ENCODE measurements around the gene ZCCHC17.

ZCCHC17 gene

DNA sequence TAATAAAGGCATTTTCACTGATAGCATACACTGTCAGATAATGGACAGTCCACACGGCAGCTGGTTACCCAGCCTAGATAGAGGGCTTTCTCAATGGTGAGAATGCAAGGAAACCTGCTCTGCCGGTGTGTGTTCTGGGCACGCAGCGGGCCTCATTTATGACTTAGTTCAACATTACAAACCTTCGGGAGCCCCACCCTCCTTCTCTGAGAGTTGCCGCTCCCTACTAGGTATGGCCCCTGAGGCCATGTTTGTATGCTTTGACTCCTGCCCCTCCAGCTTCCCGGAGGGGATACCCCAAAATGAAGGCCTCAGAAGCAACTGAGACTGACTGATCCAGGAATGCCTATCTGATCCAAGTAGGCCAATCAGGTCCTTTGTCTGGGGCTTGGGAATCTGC, 93.2 kb downstream of the ZCCHC17 start:
- no peak for DNase-seq (ENCODE audit: low read depth, low spot score)

DNA sequence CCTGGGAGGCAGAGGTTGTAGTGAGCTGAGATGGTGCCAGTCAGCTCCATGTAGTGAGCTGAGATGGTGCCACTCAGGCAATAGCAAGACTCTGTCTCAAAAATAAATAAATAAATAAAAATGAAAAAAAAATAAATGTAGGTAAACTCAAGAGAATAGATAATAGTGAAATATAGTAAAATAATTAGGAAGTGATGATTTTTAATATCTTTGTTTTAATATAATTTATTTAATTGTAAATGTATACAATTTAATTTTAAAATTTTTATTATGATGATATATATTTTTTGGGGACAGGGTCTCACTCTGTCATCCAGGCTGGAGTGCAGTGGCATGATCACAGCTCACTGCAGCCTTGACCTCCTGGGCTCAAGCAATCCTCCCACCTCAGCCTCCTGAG, 96.6 kb downstream of the ZCCHC17 start:
- DNase-seq (ENCODE audit: low read depth, low spot score): no peak

- peak; percentile 40 for DNase-seq (ENCODE audit: low read depth, low spot score)
These were observed 97.9 kb downstream of the ZCCHC17 start for GRCh38 chr1:31394584-31395193.

GRCh38 chr1:31396633-31397351, 100.0 kb downstream of the ZCCHC17 start:
- DNase-seq (ENCODE audit: low read depth, low spot score): no peak

DNA sequence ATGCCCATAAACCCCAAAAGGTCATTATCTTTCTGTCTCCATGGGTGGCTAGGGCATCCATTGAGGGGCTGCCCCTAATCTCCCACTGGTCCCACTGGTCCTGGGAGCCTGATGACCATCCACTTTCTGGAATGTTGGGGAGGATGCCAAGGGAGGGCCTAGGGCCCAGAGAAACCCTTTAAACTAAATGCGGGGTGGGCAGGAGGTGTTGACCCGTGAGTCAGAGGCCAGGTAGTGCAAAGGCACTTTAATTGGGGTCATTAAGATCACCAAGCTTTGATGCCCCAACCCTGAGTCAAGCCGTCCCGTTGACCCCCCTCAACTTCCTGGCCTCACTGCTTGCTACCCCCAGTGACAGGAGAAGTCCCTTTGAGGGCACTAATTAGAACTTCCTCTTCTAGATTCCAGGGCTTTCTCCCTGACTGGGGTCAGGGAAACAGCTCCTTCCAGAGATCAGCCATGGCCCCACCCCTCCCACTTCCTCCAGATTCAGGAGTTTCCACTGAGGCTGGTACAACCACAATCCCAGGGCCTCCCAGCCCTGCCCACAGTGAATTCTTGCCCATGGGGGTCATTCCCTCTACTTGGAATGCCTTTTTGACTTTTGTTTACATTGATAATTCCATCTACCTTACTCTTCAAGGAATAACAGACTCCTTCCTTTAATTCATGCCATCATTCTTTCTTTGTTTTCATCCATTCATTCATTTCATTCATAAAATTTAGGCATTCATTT, 100.7 kb downstream of the ZCCHC17 start:
- DNase-seq (ENCODE audit: low read depth, low spot score): no peak

- no peak for DNase-seq (ENCODE audit: low read depth, low spot score)
These were observed 101.4 kb downstream of the ZCCHC17 start for GRCh38 chr1:31398246-31398645.

DNA sequence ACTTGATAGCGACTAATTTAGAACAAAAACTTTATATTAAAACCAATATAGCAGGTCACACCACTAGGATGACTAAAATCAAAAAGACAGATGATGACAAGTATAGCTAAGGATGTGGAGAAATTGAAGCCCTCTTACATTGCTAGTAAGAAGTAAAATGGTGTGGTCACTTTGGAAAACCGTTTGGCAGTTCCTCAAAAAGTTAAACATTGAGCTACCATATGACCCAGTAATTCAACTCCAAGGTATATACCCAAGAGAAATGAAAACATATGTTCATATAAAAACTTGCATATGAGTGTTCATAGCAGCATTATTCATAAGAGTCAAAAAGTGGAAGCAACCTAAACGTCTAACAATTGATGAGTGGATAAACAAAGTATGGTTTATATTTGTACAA, 103.1 kb downstream of the ZCCHC17 start:
- DNase-seq (ENCODE audit: low read depth, low spot score): no peak

DNA sequence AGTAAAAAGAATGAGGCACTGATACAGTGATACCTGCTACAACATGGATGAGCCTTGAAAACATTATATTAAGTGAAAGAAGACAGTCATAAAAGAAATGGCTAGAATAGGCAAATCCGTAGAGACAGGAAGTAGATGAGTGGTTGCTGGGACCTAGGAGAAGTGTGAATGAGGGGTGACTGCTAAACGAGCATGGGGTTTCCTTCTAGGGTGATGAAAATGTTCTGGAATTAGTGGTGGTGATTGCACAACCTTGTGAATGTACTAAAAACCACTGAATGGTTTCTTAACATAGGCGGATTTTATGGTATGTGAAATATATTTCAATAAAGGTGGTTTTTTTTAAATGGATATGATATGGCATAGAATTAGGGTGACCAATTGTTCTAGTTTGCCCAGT, 103.6 kb downstream of the ZCCHC17 start:
- no peak for DNase-seq (ENCODE audit: low read depth, low spot score)

GRCh38 chr1:31401241-31401640, 104.4 kb downstream of the ZCCHC17 start:
- no peak for DNase-seq (ENCODE audit: low read depth, low spot score)

GRCh38 chr1:31405578-31406245, 108.9 kb downstream of the ZCCHC17 start:
- DNase-seq (ENCODE audit: low read depth, low spot score): no peak

- DNase-seq (ENCODE audit: low read depth, low spot score): no peak
These were observed 110.3 kb downstream of the ZCCHC17 start for GRCh38 chr1:31407029-31407626.

- DNase-seq (ENCODE audit: low read depth, low spot score): no peak
These were observed 112.0 kb downstream of the ZCCHC17 start for GRCh38 chr1:31408788-31409318.

DNA sequence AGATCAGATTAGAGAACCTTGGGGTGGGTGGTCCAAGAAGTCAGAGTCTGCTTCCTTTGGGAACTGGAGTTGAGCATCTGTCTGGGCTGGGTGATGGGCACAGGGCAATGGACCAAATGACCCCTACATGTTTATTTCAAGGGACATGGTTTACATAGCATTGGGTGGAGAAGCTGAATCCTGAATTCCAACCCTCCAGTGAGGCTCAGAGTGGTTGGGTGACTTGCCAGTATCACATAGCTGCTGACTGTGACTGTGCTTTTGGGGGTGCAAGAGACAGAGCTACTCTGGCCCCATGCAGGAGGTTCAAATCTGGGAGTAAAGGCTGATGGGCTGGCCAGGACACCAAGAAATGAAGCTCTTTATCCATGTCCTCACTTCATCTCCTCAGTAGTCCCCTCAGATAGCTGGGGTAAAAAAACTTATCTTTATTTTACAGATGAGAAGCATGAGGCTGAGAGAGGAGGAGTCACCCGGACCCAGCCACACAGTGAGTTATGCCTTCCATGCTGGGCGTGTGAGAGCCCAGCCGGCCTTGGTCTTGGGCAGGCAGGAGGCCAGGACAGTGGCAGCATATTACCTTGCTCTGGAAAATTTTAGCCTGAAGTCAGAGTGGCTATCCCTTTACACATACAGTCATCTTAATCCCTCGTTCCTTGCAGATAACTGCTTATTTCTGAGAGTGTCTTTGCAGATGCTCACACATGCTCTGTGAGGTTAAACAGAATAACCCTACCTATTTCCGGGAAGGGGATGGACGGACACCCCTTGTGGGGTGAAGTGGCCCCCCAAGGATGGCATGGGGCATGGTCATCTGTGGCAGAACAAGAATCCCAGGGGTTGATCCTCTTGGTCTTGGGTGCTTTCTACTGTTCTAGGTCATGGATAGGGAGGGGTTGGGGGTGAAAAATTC, 113.4 kb downstream of the ZCCHC17 start:
- DNase-seq (ENCODE audit: low read depth, low spot score): no peak

DNA sequence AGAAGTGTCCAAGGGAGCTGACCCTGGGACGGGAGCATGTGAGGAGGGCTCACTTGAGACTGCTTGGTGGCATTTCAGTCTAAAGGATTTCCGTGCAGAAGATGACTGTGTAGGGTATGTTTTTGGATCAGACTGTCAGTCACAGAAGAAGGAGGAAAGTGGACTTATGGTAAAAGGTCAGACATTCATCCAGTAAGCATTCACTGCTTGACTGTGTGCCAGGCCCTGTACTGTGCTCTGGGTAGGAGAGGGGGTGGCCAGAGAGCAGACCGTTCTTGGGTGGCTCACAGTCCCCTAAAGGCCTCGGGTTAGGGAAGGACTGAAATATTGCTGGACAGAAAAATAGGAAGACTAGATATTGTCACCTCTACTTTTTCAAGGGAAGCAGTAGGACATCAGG, 114.0 kb downstream of the ZCCHC17 start:
- DNase-seq (ENCODE audit: low read depth, low spot score): no peak

DNA sequence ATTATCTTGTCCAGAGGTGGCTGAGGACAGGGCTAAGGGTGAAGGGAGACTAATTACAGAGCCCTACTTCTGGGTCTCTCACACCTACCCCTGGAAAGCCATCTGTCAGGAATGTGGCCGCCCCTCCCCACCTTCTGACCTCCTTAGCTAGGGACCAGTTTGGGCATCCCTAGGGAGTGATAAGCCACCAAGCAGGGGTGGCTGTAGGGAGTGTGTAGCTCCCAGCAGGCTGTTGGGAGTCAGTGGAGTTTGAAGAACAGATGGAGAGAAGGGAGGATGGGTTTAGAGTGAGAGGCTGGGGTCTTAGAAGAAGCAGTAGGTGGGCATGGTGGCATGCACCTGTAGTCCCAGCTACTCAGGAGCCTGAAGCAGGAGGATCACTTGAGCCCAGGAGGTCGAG, 115.4 kb downstream of the ZCCHC17 start:
- no peak for DNase-seq (ENCODE audit: low read depth, low spot score)

DNA sequence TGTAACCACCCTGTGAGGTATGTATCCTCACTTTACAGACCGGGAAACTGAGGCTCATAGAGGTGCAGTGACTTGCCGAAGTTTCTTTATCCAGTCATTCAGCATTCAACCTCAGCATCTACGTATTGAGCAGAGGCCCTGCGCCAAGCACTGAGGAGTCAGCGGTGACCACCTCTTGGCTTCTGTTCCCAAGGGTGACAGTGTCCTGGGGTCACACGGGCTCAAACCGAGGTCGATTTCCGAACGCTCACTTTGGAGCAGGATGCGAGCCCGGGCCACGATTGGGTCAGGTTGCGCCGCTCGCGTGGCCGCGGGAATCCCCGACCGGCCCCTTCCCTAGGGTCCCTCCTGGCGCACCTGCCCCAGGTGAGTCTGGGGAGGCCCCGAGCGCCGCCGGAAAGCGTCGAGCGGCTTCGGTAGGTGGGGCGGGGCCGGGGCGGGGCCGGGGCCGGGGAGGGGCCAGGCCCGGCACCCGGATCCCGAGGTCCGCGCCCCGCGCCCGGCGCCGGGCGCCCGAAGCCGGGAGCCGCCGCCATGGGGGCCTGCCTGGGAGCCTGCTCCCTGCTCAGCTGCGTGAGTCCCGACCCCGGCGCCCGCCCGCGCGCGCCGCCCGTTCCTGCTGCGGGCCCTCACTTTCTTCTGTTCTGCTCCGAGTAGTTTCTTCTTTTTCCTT, 116.0 kb downstream of the ZCCHC17 start, which contains the start of gene SERINC2:
Gene SERINC2 (plus strand): TSS at position 482 of the 673 bp plus-strand sequence. CDS start 53 bp downstream, at position 535.
- DNase-seq (ENCODE audit: low read depth, low spot score): no peak

GRCh38 chr1:31413405-31414001, 116.7 kb downstream of the ZCCHC17 start:
- no peak for DNase-seq (ENCODE audit: low read depth, low spot score)

Data from smooth muscle cell of the brain vasculature (primary cell).